Stomach (tissue), 4 donors: ENCODE measurements around the gene PNLDC1.

Experiments used
- EP300 ChIP-seq: sonication (generic); formaldehyde crosslinking; IDR thresholded peaks from one replicate; pipeline ENCODE4 v1.6.1; 2017; ENCODE audit warnings: antibody characterized with exemption
- POLR2AphosphoS5 ChIP-seq, 3 donors: sonication (generic); formaldehyde crosslinking; IDR thresholded peaks; one replicate each; pipeline ENCODE4 v1.6.1; 2016; ENCODE audit warnings: antibody characterized with exemption in 3 of 3
- TF ChIP-seq, protein P1 (sequence below), 7 experiments: fragments of 450-650 bp in 4 of 7; fragments of 200-600 bp in 3 of 7; sonication (generic) in 3 of 7; IDR thresholded peaks; one replicate each; pipeline ENCODE4 v1.5.1; 2016 to 2019; ENCODE audit warnings: antibody characterized with exemption in 7 of 7, control low read depth in 2 of 7, mild to moderate bottlenecking in 1 of 7

DNA sequence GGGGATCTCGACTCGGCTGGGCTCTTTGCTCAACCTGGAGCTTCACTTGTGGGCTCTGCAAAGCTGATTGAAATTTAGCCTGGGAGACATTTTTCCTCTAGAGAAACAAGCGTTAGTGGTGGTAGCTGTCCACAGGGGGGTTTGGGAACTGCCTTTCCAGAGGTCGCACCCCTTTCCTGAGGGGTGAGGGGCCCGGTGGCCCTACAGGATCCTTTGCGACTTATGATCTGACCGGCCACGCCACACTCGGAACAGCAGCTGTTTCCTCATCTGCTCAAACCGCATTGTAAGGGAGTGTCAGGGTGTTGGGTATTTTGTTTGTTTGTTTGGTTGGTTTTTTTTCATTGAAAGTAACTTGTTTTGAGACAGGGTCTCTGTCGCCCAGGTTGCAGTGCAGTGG is 21.0 kb downstream of the PNLDC1 start:
- TF ChIP-seq EP300: no peak
- TF ChIP-seq, protein P1, sequence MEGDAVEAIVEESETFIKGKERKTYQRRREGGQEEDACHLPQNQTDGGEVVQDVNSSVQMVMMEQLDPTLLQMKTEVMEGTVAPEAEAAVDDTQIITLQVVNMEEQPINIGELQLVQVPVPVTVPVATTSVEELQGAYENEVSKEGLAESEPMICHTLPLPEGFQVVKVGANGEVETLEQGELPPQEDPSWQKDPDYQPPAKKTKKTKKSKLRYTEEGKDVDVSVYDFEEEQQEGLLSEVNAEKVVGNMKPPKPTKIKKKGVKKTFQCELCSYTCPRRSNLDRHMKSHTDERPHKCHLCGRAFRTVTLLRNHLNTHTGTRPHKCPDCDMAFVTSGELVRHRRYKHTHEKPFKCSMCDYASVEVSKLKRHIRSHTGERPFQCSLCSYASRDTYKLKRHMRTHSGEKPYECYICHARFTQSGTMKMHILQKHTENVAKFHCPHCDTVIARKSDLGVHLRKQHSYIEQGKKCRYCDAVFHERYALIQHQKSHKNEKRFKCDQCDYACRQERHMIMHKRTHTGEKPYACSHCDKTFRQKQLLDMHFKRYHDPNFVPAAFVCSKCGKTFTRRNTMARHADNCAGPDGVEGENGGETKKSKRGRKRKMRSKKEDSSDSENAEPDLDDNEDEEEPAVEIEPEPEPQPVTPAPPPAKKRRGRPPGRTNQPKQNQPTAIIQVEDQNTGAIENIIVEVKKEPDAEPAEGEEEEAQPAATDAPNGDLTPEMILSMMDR (IDR thresholded peaks at IDR 0.05): no peak
- no peak for TF ChIP-seq POLR2AphosphoS5 (IDR thresholded peaks at IDR 0.05)
